Measurements from ENCODE around the gene COL18A1.

COL18A1 gene

DNA sequence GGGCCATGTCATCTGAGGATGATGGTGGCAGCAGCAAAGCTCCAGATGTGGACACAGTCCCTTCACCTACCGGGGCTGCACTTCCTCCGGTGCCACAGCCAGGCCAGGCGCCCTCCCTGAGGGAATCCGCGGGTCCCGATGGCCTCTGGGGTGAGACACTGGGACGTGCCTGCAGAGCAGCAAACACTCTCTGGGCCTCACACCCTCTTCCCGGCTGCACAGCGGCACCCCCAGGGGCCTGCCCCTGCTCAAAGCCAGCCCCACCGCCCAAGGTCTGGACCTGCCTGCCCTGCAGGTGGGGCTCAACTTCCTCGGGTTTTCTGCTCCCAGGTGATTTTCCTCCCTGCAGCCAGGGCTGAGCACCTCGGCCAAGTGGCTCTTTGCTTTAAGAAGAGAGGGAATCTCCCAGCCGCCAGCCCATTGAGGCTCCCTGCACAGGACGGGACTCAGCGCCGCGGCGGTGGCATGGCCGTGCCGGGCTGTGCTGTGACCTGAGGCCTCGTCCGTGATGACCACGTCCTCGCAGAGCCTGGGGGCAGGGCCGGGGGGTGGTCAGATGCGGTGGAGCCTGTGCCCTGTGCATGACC lies 21.3 kb upstream of the COL18A1 start:
- no peak for DNase-seq

DNA sequence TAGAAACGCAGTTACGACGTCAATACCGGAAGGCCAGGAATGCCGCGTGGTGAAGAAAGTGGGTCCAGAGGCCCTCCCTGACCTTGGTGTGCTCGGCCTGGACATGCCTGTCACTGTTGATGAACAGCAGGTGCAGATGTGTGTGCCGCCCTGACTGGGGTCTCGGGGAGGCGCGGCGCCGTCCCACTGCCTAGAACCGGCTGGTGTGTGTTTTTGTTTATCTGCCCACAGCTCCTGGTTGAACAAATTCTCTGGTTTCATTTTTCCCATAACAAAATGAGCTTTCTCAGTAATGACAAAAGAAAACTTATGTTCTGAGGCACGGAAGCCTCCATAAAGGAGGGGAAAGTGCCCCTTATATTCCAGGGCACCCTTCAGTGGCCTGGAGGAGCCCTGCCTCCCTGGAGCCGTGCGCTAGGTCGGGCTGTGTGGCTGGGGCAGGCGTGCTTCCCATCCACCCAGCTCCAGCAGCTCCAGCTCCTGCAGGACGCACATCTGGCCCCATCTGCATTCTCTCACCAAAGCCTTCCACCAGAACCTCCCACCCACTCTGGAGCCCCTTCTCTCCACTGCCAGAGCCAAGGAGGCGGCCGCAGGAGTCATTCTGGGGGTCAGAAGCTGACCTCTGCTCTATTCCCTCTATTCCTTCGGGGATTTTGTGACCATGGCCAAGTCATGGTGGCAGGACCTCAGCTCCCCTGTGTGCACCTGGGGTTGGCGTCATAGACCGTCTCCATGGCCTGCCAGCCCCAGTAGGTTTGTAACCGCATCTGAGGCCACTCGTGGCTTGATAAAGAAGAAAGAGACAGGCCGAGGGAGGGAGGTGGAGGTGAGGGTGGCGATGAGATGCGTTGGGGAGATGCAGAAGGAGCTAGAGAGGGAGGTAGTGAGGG lies 20.1 kb upstream of the COL18A1 start:
- no peak for DNase-seq

DNA sequence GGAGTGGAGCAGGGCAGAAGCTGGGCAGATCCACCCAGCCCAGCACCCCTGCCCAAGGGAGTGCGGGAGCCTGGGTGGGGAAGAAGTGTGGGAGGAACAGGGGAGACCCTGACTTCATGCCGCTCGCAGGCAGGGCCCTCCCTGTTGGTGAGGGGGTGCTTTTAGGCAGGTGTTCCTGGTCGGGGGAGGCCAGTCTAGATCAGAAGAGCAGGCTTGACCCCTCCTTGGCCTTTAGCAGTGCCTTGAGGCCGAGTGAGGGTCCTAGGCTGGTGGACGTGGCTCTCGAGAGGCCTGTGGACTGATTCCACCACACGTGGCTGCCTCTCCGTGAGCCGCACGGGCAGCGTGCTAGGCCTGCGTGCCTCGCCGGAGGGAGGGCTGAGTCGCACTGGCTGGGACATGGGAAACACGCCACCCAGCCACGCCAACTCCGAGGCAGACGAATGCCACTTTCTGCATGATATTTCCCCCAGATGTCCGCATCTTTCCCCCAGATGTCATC lies 19.4 kb upstream of the COL18A1 start:
- DNase-seq, result no peak

DNA sequence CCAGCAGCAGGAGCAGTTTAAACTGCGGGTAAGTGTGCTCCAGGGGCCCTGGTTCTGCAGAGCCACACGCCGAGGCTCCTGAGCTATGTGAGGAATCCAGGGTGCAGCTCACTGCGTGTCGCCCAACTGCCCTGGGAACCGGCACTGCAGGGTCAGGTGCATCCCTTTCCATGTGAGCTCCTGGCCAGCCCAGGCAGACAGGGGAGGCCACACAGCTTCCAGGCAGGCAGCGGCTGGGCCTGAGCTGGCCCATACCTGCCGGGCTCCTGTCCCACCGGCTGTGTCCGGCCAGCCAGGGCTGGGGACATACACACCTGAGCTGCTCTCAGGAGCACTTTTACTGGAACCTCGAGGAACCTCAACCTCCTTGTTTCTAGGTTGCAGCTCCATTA lies 18.6 kb upstream of the COL18A1 start:
- no peak for DNase-seq

DNA sequence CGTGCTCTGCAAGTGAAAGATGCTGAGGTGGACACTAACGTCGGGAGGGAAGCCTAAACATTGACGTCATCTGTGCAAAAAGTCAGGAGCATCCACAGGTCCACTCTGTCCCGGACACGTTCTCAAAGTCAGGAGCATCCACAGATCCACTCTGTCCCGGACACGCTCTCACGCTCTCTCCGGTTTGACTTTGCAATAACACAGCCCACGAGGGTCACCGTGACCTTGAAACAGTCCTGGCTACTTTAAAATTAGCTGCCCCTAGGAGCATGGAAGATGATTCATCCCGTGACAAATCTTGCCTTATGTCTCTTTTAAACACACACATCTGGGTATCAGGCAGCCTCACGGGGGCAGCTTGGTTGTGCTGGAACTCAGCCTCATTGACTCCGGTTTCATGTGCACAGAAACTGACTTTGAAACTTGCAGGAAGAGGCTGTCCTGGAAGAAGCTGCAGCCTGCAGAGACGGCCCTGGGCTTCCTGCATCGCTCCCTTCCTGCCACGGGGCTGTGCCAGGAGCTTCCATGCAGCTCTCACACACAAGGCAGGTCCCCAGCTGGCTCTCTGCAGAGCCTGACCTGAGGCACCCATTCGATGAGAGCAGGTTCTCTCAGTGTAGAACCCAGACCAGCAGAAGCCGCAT lies 18.1 kb upstream of the COL18A1 start:
- DNase-seq, result no peak

DNA sequence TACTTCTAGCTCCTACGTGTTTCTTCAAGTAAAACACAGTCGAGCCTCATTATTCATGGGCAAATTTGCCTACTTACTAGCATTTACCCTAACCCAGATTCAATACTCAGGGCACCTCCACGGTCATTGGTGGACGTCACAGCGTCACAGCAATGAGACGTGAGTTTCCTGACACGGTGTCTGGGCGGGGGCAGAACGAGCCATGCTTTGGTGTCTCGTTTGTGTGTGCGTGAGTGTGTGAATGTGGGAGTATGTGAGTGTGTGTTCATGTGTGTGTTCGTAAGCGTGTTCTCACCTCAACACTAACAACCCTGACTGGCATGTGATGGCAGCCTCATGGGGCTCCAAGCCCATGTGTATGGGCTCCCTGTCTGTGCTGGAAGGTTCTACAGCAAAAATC lies 17.5 kb upstream of the COL18A1 start:
- DNase-seq, result no peak

DNA sequence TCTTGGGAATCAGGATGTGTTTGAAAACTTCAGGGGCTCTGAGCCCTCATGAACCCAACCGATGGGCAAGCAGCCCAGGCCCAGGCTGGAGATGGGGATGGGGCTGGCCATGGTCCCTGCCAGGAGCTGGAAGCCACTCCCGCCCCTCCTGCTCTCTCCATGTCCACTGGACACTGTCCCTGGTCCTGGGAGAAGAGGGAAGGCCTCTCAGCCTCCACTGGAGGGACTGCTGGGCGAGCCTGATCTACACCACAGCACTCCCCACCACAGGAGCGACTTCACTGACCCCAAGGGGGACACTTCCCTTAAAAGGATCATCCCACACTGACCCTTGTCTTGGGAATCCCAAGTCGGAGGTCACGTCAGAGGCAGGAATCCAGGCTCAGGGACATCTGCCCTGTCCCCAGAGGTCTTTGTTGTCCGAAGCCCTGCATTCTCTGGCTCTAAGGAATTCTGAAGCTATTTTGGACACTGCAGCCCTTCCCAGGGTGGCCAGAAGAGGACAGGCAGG lies 16.9 kb upstream of the COL18A1 start:
- DNase-seq, result no peak

DNA sequence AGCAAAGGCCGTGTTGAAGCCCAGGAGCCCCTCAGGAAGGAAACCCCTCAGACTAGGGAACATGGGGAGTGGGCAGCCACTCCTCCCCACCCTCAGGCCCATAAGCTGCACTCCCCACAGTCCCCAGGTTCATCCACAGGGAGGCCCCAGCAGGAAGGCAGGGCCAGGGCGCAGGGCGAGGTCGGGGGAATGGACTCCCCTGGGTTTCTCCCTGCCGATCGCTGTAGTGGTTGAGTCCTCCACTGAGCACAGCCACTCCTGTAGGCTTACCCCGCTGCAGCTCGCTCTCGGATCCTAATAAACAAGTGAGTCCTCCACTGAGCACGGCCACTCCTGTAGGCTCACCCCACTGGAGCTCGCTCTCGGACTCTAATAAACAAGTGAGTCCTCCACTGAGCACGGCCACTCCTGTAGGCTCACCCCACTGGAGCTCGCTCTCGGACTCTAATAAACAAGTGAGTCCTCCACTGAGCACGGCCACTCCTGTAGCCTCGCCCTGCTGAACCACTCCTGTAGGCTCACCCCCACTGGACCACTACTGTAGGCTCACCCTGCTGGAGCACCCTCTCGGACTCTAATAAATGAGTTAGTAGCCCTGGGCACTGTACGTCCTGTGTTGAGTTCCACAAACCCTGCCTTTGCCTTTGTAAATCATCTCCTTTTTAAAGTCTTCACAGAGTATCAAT lies 16.2 kb upstream of the COL18A1 start:
- no peak for DNase-seq

DNA sequence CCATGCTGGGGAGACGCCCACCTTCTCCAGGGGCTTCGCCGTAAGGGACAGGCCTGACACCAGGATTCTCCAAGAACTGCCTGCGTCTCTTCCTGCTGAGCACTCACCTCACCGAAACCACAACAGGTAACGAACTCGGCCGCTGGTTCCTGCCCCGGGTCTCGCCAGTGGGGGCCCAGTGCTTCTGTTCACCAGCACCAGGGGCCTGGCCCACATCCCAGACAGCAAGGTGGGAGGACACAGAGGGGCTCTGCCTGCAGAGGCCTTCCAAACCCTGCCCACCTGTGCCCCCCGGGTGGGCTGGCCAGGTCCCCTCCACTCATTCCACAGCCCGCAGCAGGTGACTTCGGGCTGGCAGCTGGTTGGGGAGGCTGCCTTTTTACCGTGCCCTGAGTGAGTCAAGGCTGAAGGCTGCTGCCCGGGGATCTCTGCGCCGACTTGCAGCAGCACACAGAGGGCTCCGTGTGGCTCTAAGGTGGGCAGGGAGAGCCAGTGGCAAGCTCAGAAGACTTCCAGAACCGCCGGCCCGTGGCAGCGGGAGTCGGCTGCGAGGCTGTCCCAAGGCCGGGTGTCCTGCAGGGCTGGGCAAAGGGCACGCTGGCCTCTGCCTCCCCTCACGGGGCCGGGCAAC lies 14.7 kb upstream of the COL18A1 start:
- no peak for DNase-seq

DNA sequence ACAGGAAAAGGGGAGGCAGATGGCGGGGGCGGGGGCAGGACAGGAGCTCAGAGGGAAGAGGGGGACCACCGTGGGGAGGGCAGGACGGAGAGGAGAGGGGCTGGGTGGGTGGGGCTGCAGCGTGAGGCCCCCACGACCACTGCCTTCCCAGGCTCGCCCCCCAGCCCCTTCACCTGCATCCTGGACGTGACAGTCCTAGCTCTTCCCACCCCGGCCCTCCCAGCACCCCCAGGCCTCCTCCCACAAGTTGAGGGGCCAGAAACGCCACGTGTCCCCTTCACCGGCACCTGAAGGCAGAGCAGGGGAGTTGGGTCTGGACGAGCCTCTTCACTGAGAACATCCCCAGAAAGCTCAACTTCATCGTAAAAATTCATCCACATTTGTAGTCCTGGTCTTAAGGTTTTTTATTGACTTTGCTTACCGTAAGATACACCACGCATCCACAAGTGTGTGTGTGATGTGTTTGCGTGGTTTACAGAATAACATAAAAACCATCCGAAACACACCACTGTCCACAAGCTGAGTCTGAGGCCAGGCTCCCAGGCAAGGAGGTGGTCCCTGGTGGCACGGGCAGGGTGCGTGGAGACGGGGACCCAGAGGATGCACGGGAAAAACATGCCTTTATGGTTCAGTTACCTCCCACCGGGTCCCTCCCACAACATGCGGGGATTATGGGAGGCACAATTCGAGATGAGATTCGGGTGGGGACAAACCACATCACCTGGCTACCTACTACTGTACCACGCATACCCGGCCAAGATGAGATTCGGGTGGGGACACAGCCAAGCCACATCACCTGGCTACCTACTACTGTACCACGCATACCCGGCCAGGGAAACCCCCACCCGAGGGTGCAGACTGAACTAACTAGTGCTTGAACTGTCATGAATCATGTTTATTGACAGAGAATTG lies 13.9 kb upstream of the COL18A1 start:
- DNase-seq, result no peak

DNA sequence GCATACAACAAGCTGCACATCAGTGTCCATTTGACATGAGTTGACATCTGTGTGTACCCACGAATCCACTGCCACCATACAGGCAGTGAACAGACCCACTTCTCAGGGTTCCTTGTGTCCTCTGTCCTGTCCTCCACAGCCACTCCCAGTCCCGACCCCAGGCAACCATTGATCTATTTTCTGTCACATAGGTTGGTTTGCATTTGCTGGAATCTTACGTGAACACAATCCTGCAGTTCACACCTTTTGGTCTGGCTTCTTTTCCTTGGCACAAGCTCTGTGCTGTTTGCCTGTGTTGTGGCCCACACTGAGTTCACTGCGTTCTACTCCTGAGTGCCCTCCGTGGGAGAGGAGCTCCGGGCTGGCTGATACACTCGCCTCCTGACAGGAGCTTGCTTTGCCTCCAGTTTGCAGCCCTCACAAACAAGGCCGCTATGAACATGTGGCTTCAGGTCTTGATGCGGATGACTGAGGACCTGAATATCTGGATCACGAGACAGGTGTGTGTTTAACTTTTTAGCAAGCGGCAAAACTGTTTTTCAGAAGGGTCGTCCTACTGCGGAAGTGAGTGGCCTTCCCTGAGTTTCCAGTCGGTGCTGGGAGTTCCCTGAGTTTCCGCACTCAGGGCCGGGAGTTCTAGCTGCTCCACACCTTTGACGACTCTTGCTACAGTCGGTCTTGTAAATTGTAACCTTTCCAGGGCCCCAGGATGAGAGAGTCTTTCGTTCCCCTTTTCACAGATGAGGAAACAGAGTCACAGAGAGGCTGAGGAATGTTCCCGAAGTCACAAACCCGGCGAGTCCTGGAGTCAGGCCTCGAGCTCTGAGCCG lies 13.0 kb upstream of the COL18A1 start:
- no peak for DNase-seq

DNA sequence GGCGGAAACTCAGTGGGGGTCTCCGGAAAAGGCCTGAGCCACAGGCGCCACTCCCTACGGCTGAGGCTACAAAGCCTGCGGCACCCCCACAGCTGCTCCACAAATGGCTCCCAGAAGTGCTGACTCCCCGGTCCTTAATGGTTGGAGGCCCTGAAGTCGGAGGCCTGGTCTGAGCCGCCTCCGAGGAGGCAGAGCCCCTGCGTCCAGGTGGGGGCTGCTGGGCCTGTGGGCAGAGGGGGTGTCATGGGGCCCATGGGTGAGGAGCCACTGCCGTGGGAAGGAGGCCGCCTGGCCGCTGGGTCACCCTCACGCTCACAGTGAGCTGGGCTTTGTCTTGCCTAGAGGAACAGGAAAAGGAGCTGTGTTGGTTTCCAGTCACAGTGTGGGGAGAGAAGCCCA lies 12.4 kb upstream of the COL18A1 start:
- DNase-seq, result no peak

DNA sequence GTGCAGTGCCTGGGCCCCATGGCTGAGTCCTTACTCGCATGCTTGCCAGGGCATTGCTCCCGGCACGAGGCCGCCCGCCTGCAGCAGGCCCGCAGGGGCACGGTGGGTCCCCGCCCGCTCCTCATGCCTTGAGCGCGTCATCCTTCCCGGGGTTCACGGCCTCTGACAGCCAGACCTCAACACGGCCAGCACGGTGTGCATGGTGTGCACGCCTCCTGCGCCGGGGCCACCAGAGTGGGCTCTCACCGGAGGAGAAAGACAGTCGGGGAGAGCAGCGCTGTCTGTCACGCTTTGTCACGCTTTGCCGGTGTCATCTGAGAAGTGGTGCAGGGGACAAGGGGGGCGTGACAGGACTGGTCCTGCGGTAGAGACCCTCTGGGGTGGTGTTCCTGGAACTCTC lies 11.9 kb upstream of the COL18A1 start:
- DNase-seq, result no peak

DNA sequence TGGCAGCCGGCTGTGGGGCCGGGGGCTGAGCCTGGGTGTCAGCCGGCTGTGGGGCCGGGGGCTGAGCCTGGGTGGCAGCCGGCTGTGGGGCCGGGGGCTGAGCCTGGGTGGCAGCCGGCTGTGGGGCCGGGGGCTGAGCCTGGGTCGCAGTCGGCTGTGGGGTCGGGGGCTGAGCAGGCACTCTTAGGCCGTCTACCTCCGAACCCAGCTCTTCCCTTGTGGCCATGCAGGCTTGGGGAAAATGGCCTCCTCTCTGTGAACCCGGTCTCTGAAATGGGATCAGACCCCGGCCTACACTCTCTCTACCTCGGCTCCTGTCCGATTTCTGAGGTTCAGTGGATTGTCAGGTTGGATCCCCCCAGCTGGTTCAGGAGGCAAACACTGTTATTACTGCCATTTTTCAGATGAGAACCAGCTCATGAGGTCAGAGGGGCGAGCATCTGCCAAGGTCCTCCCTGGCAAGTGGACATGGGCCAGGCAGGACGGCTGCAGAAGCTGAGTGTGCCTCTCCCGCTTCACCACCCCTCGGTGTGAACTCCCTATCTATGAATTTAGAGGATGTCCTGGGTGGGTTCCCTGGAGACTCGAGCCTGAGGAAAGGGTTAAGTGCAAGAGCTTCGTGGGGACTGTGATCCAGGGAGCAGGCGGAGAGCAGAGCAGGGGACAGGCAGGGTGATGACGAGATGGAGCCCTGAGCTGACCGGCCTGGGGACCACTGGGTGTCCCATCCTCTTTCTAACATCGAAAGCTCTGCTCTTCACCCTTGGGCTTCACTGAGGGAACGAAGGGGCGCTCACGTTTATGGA lies 10.9 kb upstream of the COL18A1 start:
- DNase-seq, result no peak

DNA sequence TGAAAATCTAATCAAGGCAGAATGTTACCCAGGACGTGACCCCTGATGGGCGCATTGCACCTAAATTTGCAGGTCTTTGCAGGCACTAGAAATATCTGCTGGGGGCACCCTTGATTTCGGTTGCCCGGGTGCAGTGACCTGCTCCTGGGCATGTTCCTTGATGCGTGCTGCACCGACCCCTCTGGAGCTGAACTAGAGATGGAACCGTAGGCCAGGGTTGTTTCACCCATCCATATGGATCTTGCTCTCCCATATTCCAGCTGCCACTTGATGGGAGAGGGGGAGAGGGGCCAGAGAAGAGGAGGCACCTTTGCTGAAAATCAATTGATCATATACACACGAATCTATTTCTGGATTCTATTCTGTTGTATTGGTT lies 8.4 kb upstream of the COL18A1 start:
- no peak for DNase-seq

DNA sequence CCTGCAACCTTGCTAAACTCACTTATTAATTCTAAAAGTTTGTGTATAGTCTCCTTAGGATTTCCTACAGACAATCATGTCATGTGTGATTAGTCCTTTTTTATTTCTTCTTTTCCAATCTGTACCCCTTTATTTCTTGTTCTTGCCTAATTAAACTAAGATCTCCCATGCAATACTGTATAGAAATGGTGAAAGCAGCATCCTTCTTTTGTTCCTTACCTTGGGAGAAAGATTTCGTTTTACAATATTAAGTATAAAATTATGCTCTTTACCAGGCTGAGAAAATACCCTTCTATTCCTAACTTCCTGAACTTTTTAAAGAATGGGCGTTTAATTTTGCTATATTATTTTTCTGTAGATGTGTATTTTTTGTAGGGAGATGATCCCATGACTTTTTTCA lies 7.6 kb upstream of the COL18A1 start:
- no peak for DNase-seq

DNA sequence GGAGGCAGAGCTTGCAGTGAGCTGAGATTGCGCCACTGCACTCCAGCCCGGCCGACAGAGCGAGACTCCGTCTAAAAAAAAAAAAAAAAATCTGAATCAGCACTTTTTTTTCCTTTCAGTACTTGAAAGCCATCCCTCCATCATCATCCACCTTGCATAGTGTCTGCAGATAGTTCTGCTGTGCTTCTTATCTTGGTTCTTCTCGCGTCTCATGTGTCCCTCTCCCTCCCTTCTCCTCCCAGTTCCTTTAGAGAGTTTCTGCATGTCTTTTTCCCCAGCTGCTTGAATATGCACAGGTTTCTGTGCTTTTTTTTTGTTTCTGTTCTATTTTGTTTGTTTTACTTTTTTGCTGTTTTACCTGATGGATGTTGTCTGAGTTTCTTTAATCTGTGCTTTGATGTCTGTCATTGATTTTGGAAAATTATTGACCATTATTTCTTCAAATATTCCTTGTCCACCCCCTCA lies 3.9 kb upstream of the COL18A1 start:
- no peak for DNase-seq

DNA sequence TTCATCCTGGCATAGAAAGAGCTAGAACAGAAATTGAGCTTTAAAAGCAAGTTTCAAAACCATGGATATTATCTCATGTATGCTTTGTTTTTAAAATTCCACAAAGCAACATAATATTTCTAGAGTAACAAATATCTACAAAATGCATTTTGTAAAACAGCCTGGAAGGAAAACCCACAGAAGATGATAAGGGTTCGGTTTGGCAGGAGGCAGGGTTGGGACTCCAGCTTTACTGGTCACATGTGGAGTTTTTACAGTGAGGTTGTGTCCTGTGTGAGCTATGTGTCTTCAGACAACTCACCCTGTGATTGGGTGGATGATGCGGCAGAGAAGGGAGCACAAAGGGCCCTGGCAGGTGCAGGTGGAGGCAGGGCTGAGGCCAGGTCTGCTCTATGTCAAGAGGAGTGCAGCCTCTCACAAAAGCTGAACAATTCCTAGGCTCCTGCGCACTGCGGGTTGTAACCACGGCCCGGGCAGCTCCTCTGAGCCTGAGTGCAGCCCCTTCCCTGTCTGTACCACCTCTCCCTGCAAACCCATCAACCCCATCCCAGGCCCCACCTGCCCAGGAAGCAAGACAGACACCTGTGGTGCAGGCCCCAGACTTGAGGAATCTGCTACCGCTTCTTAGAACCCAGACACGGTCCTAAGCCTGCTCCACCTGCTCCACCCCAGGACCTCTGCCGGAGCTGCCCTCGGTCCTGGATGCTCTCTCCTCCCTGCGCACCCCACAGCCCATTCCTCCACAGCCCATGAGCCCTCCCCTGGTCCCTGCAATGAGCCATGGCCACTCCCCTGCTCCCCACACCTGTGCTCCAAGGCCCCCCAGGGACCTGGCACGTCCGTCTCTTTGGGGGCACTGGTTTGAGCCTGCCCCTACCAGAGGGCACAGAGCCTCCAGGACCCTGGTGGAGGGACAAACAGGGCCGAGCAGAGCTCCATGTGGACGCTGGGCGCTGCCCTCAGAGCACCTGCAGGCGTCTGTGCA lies 2.8 kb upstream of the COL18A1 start:
- DNase-seq, result no peak
